Fibroblast of gingiva (primary cell): ENCODE results near the gene ELMO1.
"Not testable (repeated sequence)": the region's sequence is repeated elsewhere in the genome, so short reads cannot be mapped to it uniquely, and the experiment has no call there.

Experiments
- DNase-seq: peaks from one replicate; pipeline ENCODE4 v3.0.0-alpha.2; 2011; ENCODE audit warnings: low read depth

Gene ELMO1

GRCh38 chr7:37011151-37011890 is 437.3 kb downstream of the ELMO1 start:
- no peak for DNase-seq

GRCh38 chr7:37009125-37009675 is 439.5 kb downstream of the ELMO1 start:
- no peak for DNase-seq

GRCh38 chr7:37007691-37008090 is 441.0 kb downstream of the ELMO1 start:
- no peak for DNase-seq

- no peak for DNase-seq
These were observed 441.4 kb downstream of the ELMO1 start for GRCh38 chr7:37007268-37007667.

GRCh38 chr7:37006764-37007163 is 441.9 kb downstream of the ELMO1 start:
- no peak for DNase-seq

GRCh38 chr7:37000511-37000910 is 448.2 kb downstream of the ELMO1 start:
- DNase-seq: no peak

GRCh38 chr7:36999626-37000485 is 448.8 kb downstream of the ELMO1 start:
- DNase-seq: peak; percentile 13

GRCh38 chr7:36995776-36996175 is 452.9 kb downstream of the ELMO1 start:
- no peak for DNase-seq

- no peak for DNase-seq
These were observed 454.1 kb downstream of the ELMO1 start for GRCh38 chr7:36994456-36995112.

- DNase-seq: peak; percentile 21
These were observed 461.5 kb downstream of the ELMO1 start for GRCh38 chr7:36986948-36987724.

- DNase-seq: no peak
These were observed 462.1 kb downstream of the ELMO1 start for GRCh38 chr7:36986511-36986933.

- no peak for DNase-seq
These were observed 462.7 kb downstream of the ELMO1 start for GRCh38 chr7:36985866-36986400.

- no peak for DNase-seq
These were observed 463.3 kb downstream of the ELMO1 start for GRCh38 chr7:36985316-36985715.

- no peak for DNase-seq
These were observed 463.9 kb downstream of the ELMO1 start for GRCh38 chr7:36984710-36985312.

- DNase-seq: no peak
These were observed 464.6 kb downstream of the ELMO1 start for GRCh38 chr7:36984041-36984521.

- no peak for DNase-seq
These were observed 465.9 kb downstream of the ELMO1 start for GRCh38 chr7:36982766-36983165.

GRCh38 chr7:36979810-36980248 is 468.8 kb downstream of the ELMO1 start:
- no peak for DNase-seq

- no peak for DNase-seq
These were observed 470.2 kb downstream of the ELMO1 start for GRCh38 chr7:36978461-36978860.

- no peak for DNase-seq
These were observed 470.8 kb downstream of the ELMO1 start for GRCh38 chr7:36977878-36978277.

GRCh38 chr7:36973534-36973933 is 475.1 kb downstream of the ELMO1 start:
- DNase-seq: not testable (repeated sequence)

GRCh38 chr7:36972140-36972518 is 476.5 kb downstream of the ELMO1 start:
- no peak for DNase-seq
